OCI-LY7 (cell line): ENCODE measurements around the gene HRH3. TPM values are rescaled to one million over a fixed set of nuclear protein-coding genes. Genes with fewer than 3 reads are reported as not detected.

Experiments used
- BruUV-seq: library from RNA; stranded (reverse); fragments of 400-500 nt; replicated peaks from 2 replicates; lab custom pipeline; 2021; lab: Mats Ljungman, UMichigan
- CTCF ChIA-PET: fragments of 300-600 bp; sonication (Branson Sonifier 250); formaldehyde crosslinking; loops from one replicate; lab custom pipeline; 2022; ENCODE audit warnings: antibody characterized with exemption; ENCODE audit not compliant: unreplicated experiment; lab: Charles Lee
- POLR2A ChIA-PET: fragments of 300-600 bp; sonication (Branson Sonifier 250); formaldehyde crosslinking; loops from one replicate; lab custom pipeline; 2022; ENCODE audit warnings: antibody characterized with exemption; lab: Charles Lee
- DNase-seq: peaks from one replicate; pipeline ENCODE4 v3.0.0-alpha.2; 2015; ENCODE audit warnings: low spot score
- H2AFZ ChIP-seq: fragments of 200-600 bp; sonication (generic), shearing (Covaris generic); 2 replicates; pipeline ENCODE4 v1.6.1; 2014; ENCODE audit warnings: mild to moderate bottlenecking, antibody characterized with exemption, low read length, moderate library complexity
- H3K27ac ChIP-seq: fragments of 200-600 bp; sonication (generic); 2 replicates; pipeline ENCODE4 v1.5.1; 2014; ENCODE audit warnings: mixed run types, low read depth, mild to moderate bottlenecking, moderate library complexity, low read length, inconsistent platforms; ENCODE audit not compliant: poor library complexity, severe bottlenecking
- H3K36me3 ChIP-seq: fragments of 200-600 bp; sonication (generic); 2 replicates; pipeline ENCODE4 v1.6.1; 2014; ENCODE audit warnings: mild to moderate bottlenecking, antibody characterized with exemption, low read length, moderate library complexity, mixed read lengths; ENCODE audit not compliant: insufficient read depth
- H3K4me1 ChIP-seq: fragments of 200-600 bp; sonication (generic); 2 replicates; pipeline ENCODE4 v1.5.1; 2014; ENCODE audit warnings: mild to moderate bottlenecking, low read length; ENCODE audit not compliant: insufficient read depth, poor library complexity, severe bottlenecking
- H3K4me2 ChIP-seq: fragments of 200-600 bp; sonication (generic); 2 replicates; pipeline ENCODE4 v1.6.1; 2014; ENCODE audit warnings: mild to moderate bottlenecking, low read length
- H3K4me3 ChIP-seq: fragments of 200-600 bp; sonication (generic); 2 replicates; pipeline ENCODE4 v1.5.1; 2014; ENCODE audit warnings: mild to moderate bottlenecking, low read depth, low read length; ENCODE audit not compliant: poor library complexity, severe bottlenecking
- H3K79me2 ChIP-seq: fragments of 200-600 bp; sonication (generic); 2 replicates; pipeline ENCODE4 v1.6.1; 2016; ENCODE audit warnings: low read depth, mild to moderate bottlenecking, low read length, moderate library complexity, mixed read lengths; ENCODE audit not compliant: insufficient read depth
- H3K9me2 ChIP-seq: fragments of 200-600 bp; sonication (generic); 2 replicates; pipeline ENCODE4 v1.6.1; 2016; ENCODE audit warnings: mild to moderate bottlenecking, low read length, mixed read lengths; ENCODE audit not compliant: insufficient read depth
- H3K9me3 ChIP-seq: fragments of 200-600 bp; sonication (generic); 2 replicates; pipeline ENCODE4 v1.6.1; 2014; ENCODE audit warnings: mild to moderate bottlenecking, mixed run types, low read length, mixed read lengths
- H4K20me1 ChIP-seq: fragments of 200-600 bp; sonication (generic); 2 replicates; pipeline ENCODE4 v1.6.1; 2014; ENCODE audit warnings: mild to moderate bottlenecking, antibody characterized with exemption, low read length, moderate library complexity, mixed read lengths; ENCODE audit not compliant: insufficient read depth
- EZH2phosphoT487 ChIP-seq: fragments of 200-600 bp; sonication (generic); IDR thresholded peaks from 2 replicates; pipeline ENCODE4 v1.6.1; 2018; ENCODE audit warnings: low read depth, borderline replicate concordance, mild to moderate bottlenecking, mixed run types, antibody characterized with exemption, low read length, moderate library complexity, mixed read lengths
- intact Hi-C: fragments of 100-400 bp; cut with micrococcal nuclease; formaldehyde crosslinking; loops from one replicate; pipeline ENCODE4 v1.10.0; 2022; ENCODE audit not compliant: unreplicated experiment
- total RNA-seq, 2 experiments: library from RNA; depleted of rRNA in 1 of 2; stranded (reverse); fragments of >200 nt in 1 of 2; shearing (Covaris generic) in 1 of 2; gene quantifications; 2 replicates each; pipeline ENCODE4 v1.2.3, GENCODE V29; 2014 to 2022
- TF ChIP-seq, protein P1 (sequence below): fragments of 200-600 bp; sonication (generic); conservative IDR thresholded peaks from 2 replicates; pipeline ENCODE4 v1.5.1; 2014; ENCODE audit warnings: mild to moderate bottlenecking, antibody characterized with exemption, low read length, moderate library complexity, mixed read lengths

HRH3 gene
- total RNA-seq, 2 experiments from 2014 or later: not detected

- Histone ChIP-seq H3K9me2 (no peaks in the 10 kb centered on the region), H3K9me3 (no peaks in the 10 kb centered on the region), H2AFZ (no peak overlapping the region), H3K27ac (no peak overlapping the region), H3K4me3 (no peak overlapping the region), H3K4me1 (peaks cover 6% of the 10 kb centered on the region), H3K4me2 (no peak overlapping the region), H4K20me1 (no peaks in the 10 kb centered on the region), H3K36me3 (no peaks in the 10 kb centered on the region), H3K79me2 (no peaks in the 10 kb centered on the region)
- no peak for DNase-seq
- no peak for TF ChIP-seq EZH2phosphoT487
- TF ChIP-seq, protein P1, sequence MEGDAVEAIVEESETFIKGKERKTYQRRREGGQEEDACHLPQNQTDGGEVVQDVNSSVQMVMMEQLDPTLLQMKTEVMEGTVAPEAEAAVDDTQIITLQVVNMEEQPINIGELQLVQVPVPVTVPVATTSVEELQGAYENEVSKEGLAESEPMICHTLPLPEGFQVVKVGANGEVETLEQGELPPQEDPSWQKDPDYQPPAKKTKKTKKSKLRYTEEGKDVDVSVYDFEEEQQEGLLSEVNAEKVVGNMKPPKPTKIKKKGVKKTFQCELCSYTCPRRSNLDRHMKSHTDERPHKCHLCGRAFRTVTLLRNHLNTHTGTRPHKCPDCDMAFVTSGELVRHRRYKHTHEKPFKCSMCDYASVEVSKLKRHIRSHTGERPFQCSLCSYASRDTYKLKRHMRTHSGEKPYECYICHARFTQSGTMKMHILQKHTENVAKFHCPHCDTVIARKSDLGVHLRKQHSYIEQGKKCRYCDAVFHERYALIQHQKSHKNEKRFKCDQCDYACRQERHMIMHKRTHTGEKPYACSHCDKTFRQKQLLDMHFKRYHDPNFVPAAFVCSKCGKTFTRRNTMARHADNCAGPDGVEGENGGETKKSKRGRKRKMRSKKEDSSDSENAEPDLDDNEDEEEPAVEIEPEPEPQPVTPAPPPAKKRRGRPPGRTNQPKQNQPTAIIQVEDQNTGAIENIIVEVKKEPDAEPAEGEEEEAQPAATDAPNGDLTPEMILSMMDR: no peak
- BruUV-seq: no TSS peak
- ChIA-PET CTCF (no interaction called here), POLR2A (no interaction called here)
- intact Hi-C loops: no loop called here
Measured at GRCh38 chr20:62233684-62234083, 13.6 kb upstream of the HRH3 start.

GRCh38 chr20:62232770-62233645 lies 12.9 kb upstream of the HRH3 start:
- POLR2A ChIA-PET: no interaction called here
- no peak for TF ChIP-seq EZH2phosphoT487
- TF ChIP-seq, protein P1: 0 out of 2 replicates have a peak, but pooled peaks have one; percentile 25
- Histone ChIP-seq H3K27ac (no peak overlapping the region), H3K79me2 (no peaks in the 10 kb centered on the region), H3K4me2 (no peak overlapping the region), H3K4me1 (peaks cover 6% of the 10 kb centered on the region), H3K9me3 (no peaks in the 10 kb centered on the region), H3K4me3 (no peak overlapping the region), H2AFZ (no peak overlapping the region), H3K36me3 (no peaks in the 10 kb centered on the region), H4K20me1 (no peaks in the 10 kb centered on the region), H3K9me2 (no peaks in the 10 kb centered on the region)
- intact Hi-C loops: no loop called here
- CTCF ChIA-PET: no interaction called here
- no peak for DNase-seq
- BruUV-seq: no TSS peak

DNA sequence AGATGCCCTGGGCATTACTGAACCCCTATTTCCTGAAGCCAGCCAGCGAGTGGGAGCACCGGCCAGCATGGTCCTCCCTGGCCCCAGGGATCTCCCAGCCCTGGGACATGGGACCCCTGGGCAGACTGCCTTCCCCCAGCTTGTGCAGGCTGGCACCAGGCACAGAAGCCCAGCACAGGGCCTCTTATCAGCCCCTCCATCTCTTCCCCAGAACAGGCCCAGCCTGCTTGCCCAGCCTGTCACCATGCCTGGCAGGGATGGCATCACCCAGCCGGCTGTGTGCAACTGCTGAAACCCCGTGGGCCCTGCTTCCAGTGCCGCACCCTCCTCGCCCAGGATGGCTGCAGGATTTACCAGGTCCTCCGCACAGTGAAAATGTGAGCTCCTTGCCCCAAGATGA lies 12.1 kb upstream of the HRH3 start:
- Histone ChIP-seq H3K4me2 (no peak overlapping the region), H3K79me2 (no peaks in the 10 kb centered on the region), H3K9me3 (no peaks in the 10 kb centered on the region), H2AFZ (no peak overlapping the region), H3K4me3 (no peak overlapping the region), H3K36me3 (no peaks in the 10 kb centered on the region), H3K4me1 (no peaks in the 10 kb centered on the region), H3K27ac (no peak overlapping the region), H4K20me1 (no peaks in the 10 kb centered on the region), H3K9me2 (no peaks in the 10 kb centered on the region)
- TF ChIP-seq, protein P1: no peak
- no peak for TF ChIP-seq EZH2phosphoT487
- intact Hi-C loops: no loop called here
- ChIA-PET POLR2A (no interaction called here), CTCF (no interaction called here)
- no TSS peak for BruUV-seq
- DNase-seq: no peak
